GM10266 (cell line): ENCODE results near the gene TRMT10C.

Experiments used
- DNase-seq: peaks from one replicate; pipeline ENCODE4 v3.0.0; 2012; ENCODE audit errors: extremely low spot score
- CTCF ChIP-seq: IDR thresholded peaks from 2 replicates; pipeline ENCODE4 v1.5.1; 2012; ENCODE audit warnings: mild to moderate bottlenecking, low read depth; ENCODE audit not compliant: control insufficient read depth, insufficient read depth; ENCODE audit errors: missing control alignments

TRMT10C gene

GRCh38 chr3:101556064-101556463 is 5.6 kb upstream of the TRMT10C start:
- no peak for DNase-seq
- no peak for TF ChIP-seq CTCF

GRCh38 chr3:101567528-101568317 is 6.1 kb downstream of the TRMT10C start:
- no peak for DNase-seq

GRCh38 chr3:101571028-101571895 is 9.6 kb downstream of the TRMT10C start:
- TF ChIP-seq CTCF: no peak
- no peak for DNase-seq

More at GRCh38 chr3:101567528-101568317, 6.1 kb downstream of the TRMT10C start:
- no peak for TF ChIP-seq CTCF

GRCh38 chr3:101573449-101574387 is 12.1 kb downstream of the TRMT10C start, which contains the start of gene PCNP:
PCNP (plus strand) TSS chr3:101574180; CDS start chr3:101574216, 36 bp downstream.
- peak; percentile 69 for TF ChIP-seq CTCF
- peak; percentile 89 for DNase-seq

- DNase-seq: peak; percentile 24
- no peak for TF ChIP-seq CTCF
Observed at GRCh38 chr3:101574388-101575112, 12.9 kb downstream of the TRMT10C start.

GRCh38 chr3:101577286-101577685 is 15.6 kb downstream of the TRMT10C start:
- DNase-seq: no peak
- TF ChIP-seq CTCF: no peak
